GM19463 (cell line): Measurements from ENCODE around the gene CDH23.

Experiments
- ATAC-seq: cut with Tn5 transposase; IDR thresholded peaks from one replicate; pipeline ENCODE4 v1.9.1; 2021; ENCODE audit warnings: mild to moderate bottlenecking, moderate library complexity; ENCODE audit not compliant: unreplicated experiment

CDH23 gene

GRCh38 chr10:71577345-71577744 lies 180.6 kb downstream of the CDH23 start:
- ATAC-seq, result no peak

- ATAC-seq, result no peak
Measured at GRCh38 chr10:71578069-71578468, 181.3 kb downstream of the CDH23 start.

- ATAC-seq, result no peak
Measured at GRCh38 chr10:71579668-71580067, 182.9 kb downstream of the CDH23 start.

- no peak for ATAC-seq
Measured at GRCh38 chr10:71580415-71580814, 183.7 kb downstream of the CDH23 start.

GRCh38 chr10:71580926-71581325 lies 184.2 kb downstream of the CDH23 start:
- no peak for ATAC-seq

GRCh38 chr10:71581376-71581775 lies 184.7 kb downstream of the CDH23 start:
- no peak for ATAC-seq

- no peak for ATAC-seq
Measured at GRCh38 chr10:71582019-71582418, 185.3 kb downstream of the CDH23 start.

- no peak for ATAC-seq
Measured at GRCh38 chr10:71582506-71583475, 186.1 kb downstream of the CDH23 start.

- ATAC-seq, result no peak
Measured at GRCh38 chr10:71584461-71584860, 187.7 kb downstream of the CDH23 start.

- ATAC-seq, result no peak
Measured at GRCh38 chr10:71584902-71585563, 188.3 kb downstream of the CDH23 start.

GRCh38 chr10:71585564-71586290 lies 189.0 kb downstream of the CDH23 start:
- ATAC-seq, result no peak

GRCh38 chr10:71587941-71588573 lies 191.3 kb downstream of the CDH23 start:
- ATAC-seq, result no peak

- ATAC-seq, result no peak
Measured at GRCh38 chr10:71588685-71589084, 192.0 kb downstream of the CDH23 start.

- ATAC-seq, result no peak
Measured at GRCh38 chr10:71589617-71590551, 193.2 kb downstream of the CDH23 start.

GRCh38 chr10:71590781-71591350 lies 194.1 kb downstream of the CDH23 start:
- ATAC-seq, result no peak

GRCh38 chr10:71594934-71595571 lies 198.3 kb downstream of the CDH23 start:
- no peak for ATAC-seq

GRCh38 chr10:71595649-71596048 lies 198.9 kb downstream of the CDH23 start:
- no peak for ATAC-seq

- ATAC-seq, result no peak
Measured at GRCh38 chr10:71596127-71596526, 199.4 kb downstream of the CDH23 start.

GRCh38 chr10:71596759-71597158 lies 200.0 kb downstream of the CDH23 start:
- ATAC-seq, result no peak
